ENCODE measurements around the gene NPAS3. TPM values are rescaled to one million over a fixed set of nuclear protein-coding genes. Genes with fewer than 3 reads are reported as not detected.

Gene NPAS3
- total and polyA plus RNA-seq, 2 of the 13 experiments (the other 11 are each of a cell fraction or from before 2014, with no cell fraction given): not detected

DNA sequence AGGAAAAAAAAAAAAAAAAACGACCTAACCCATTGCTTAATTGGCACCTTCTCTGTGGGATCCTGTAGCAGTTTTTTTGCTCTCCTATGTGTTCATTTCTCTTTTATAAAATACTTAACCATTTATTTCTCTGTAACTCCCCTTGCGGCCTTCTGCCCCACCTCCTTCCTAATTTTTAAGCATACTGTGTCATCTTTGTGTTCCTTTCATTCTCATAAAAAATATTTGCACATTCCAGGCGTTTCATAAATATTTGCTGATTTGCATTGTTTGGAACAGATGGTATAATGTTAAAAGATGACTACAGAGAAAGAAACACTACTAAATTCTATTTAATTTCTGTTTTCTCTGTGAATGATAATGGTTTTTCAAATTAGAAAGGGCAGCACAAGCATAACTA, 77.9 kb downstream of the NPAS3 start:
- FAIRE-seq: no peak

More for the DNA sequence above, 77.9 kb downstream of the NPAS3 start:
- intact Hi-C loops (cut with micrococcal nuclease; ENCODE audit: unreplicated experiment): no loop called here
- Histone ChIP-seq H3K79me2 (ENCODE audit: insufficient read depth, low read length) (no peaks in the 10 kb centered on the region), H3K27ac (ENCODE audit: extremely low read length, insufficient read depth, low read length) (no peak overlapping the region), H3K36me3 (replicated peaks in 1 of 2; ENCODE audit: control insufficient read depth in 1 of 2, insufficient read depth in 2 of 2, low read length in 2 of 2) (no peaks in the 10 kb centered on the region), H2AFZ (ENCODE audit: low read length) (no peak overlapping the region), H3K9me3 (ENCODE audit: low read length) (no peaks in the 10 kb centered on the region), H3K27me3 (ENCODE audit: control insufficient read depth in 1 of 2, insufficient read depth in 2 of 2, low read length in 2 of 2) (no peaks in the 10 kb centered on the region), H3K4me3 (replicated peaks in 1 of 3; ENCODE audit: insufficient read depth in 1 of 3, low read depth in 2 of 3, low read length in 3 of 3) (no peak overlapping the region), H3K4me2 (ENCODE audit: low read depth, low read length) (no peak overlapping the region), H4K20me1 (ENCODE audit: insufficient read depth, low read length) (no peaks in the 10 kb centered on the region), H3K9ac (ENCODE audit: insufficient read depth, low read depth, low read length) (no peak overlapping the region), H3K4me1 (ENCODE audit: insufficient read depth, low read length) (no peaks in the 10 kb centered on the region)
- WGBS (ENCODE audit: low lambda C conversion rate): 3% methylated on average over 3 of the region's 3 CpGs
- CTCF ChIA-PET (ENCODE audit: low intra/inter-chr PET ratio, low total read pairs): no interaction called here
- TF ChIP-seq ZNF503 (CRISPR knock-in tag; IDR thresholded peaks at IDR 0.05) (no peak), HNRNPL (IDR thresholded peaks at IDR 0.05; ENCODE audit: low read depth, low read length) (0 out of 2 replicates have a peak, but pooled peaks have one; percentile 22), MAFK (conservative IDR thresholded peaks at IDR 0.05 in 1 of 2, IDR thresholded peaks at IDR 0.05 in 1 of 2; ENCODE audit: low read length in 2 of 2) (peak in 1 of 2 experiments; percentile 17; a peak in 1 of 4 replicates), MAFF (IDR thresholded peaks at IDR 0.05; ENCODE audit: low read depth, low read length) (peak; percentile 17; the same call in 1 of the 2 replicates), PLSCR1 (CRISPR knock-in tag; IDR thresholded peaks at IDR 0.05; ENCODE audit: borderline replicate concordance) (no peak)
- POLR2A ChIA-PET: no interaction called here
- no peak for ATAC-seq
- no peak for DNase-seq (ENCODE audit: low spot score)
- BruUV-seq (replicated peaks): no TSS peak
- in situ Hi-C loops (cut with HindIII; ENCODE audit: extremely low pct_ligation_motif_present, low pct_unique_long_range_greater_than_20kb): no loop called here

Data from HepG2 (cell line).